ENCODE measurements around the gene AFF3. TPM values are rescaled to one million over a fixed set of nuclear protein-coding genes. Genes with fewer than 3 reads are reported as not detected.

The AFF3 gene
- total RNA-seq, 2 experiments from 2014 or later, result 5.6 TPM

DNA sequence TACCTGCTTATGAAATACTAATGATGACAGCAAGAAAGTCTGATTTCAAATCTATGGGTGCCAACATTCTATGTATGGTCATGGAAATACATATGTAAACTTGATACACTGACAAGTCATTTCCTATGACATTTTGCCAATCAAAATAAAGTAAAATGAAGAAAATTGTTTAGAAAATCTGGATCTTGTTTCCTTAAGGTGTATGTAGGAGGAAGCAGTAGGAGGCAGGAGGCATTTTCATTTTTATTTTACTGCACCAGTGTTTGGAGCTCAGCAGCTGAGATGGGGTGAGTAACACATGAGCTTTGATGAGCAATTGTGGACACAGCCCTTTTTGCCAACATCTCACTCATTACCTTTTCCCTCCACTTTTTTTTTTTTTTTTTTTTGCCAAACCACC lies 167.0 kb downstream of the AFF3 start:
- Mint-ChIP-seq H3K27me3 (no peaks in the 10 kb centered on the region), H3K4me3 (no peak overlapping the region), H3K27ac (no peak overlapping the region), H3K4me1 (peaks cover 15% of the 10 kb centered on the region), H3K9me3 (ENCODE audit: low read depth) (no peaks in the 10 kb centered on the region), H3K36me3 (ENCODE audit: low read depth) (peaks cover 1% of the 10 kb centered on the region)
- ChIA-PET CTCF (interaction anchor here (1.1 kb wide), 1 partner anchor 268 kb away, joined by 3 read pairs; no protein-coding TSS in a partner anchor), POLR2A (interaction anchor here (0.5 kb wide), 1 partner anchor 1001 kb away, joined by 4 read pairs; no protein-coding TSS in a partner anchor)
- ATAC-seq (peak; percentile 77), DNase-seq (peak; percentile 8)
- intact Hi-C loops (cut with DNase I, micrococcal nuclease), result loop anchor here in 1 of 2 experiments (2.0 kb wide), 1 partner anchor 85 kb away; no protein-coding TSS in a partner anchor

DNA sequence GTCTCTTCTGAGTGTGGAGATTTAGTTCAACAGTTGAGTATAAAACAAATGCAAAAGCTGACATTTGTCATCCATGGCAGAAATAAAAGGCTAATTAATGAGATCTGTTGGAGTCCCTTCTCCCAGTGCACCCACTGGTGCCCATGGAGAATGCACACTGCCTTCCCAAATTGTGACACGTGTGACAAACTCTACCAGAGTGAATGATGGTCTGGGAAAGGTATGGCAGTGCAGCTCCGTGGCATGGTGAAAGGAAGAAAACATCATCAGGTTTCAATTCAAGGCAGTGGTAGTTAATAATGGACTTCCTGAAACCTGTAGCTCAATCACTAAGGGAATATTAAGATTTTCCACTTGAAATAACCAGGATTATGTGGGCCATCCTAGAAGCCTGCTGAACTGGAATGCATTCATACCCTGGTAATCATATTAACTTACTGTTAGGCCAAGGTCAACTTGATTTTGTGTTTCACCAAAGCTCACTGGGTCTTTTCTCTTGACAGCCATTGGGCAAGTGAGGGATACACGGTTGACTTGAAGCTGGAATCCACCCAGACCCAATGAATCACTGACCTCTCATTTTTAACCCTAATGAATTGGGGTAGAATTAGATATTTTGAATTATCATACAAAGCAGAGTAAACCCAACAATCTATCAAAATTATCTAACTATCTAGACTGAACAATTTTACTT lies 167.6 kb downstream of the AFF3 start:
- POLR2A ChIA-PET, result interaction anchor here (0.5 kb wide), 1 partner anchor 1000 kb away, joined by 4 read pairs; no protein-coding TSS in a partner anchor
- no peak overlapping the region for H3K27ac Mint-ChIP-seq
- intact Hi-C loops (cut with DNase I, micrococcal nuclease), result loop anchor here in 1 of 2 experiments (2.0 kb wide), 1 partner anchor 86 kb away; no protein-coding TSS in a partner anchor
- CTCF ChIA-PET, result interaction anchor here (1.1 kb wide), 1 partner anchor 269 kb away, joined by 3 read pairs; no protein-coding TSS in a partner anchor
- no peaks in the 10 kb centered on the region for H3K9me3 Mint-ChIP-seq (ENCODE audit: low read depth)
- DNase-seq (no peak), ATAC-seq (no peak)
- H3K27me3 Mint-ChIP-seq, result no peaks in the 10 kb centered on the region
- peaks cover 1% of the 10 kb centered on the region for H3K36me3 Mint-ChIP-seq (ENCODE audit: low read depth)
- H3K4me3 Mint-ChIP-seq, result no peak overlapping the region
- H3K4me1 Mint-ChIP-seq, result peaks cover 19% of the 10 kb centered on the region

- intact Hi-C loops (cut with DNase I, micrococcal nuclease), result loop anchor here in 1 of 2 experiments (2.0 kb wide), 1 partner anchor 87 kb away; no protein-coding TSS in a partner anchor
- no peak overlapping the region for H3K4me3 Mint-ChIP-seq
- H3K9me3 Mint-ChIP-seq (ENCODE audit: low read depth), result no peaks in the 10 kb centered on the region
- ATAC-seq (peak; percentile 77), DNase-seq (peak; percentile 20)
- H3K36me3 Mint-ChIP-seq (ENCODE audit: low read depth), result peaks cover 1% of the 10 kb centered on the region
- ChIA-PET POLR2A (no interaction called here), CTCF (interaction anchor here (1.1 to 1.6 kb wide), 2 partner anchors 269 to 289 kb away, joined by 3 to 7 read pairs; no protein-coding TSS in a partner anchor)
- H3K4me1 Mint-ChIP-seq, result peaks cover 19% of the 10 kb centered on the region
- H3K27ac Mint-ChIP-seq, result no peak overlapping the region
- H3K27me3 Mint-ChIP-seq, result no peaks in the 10 kb centered on the region
Measured at GRCh38 chr2:99974275-99974674, 168.1 kb downstream of the AFF3 start.

DNA sequence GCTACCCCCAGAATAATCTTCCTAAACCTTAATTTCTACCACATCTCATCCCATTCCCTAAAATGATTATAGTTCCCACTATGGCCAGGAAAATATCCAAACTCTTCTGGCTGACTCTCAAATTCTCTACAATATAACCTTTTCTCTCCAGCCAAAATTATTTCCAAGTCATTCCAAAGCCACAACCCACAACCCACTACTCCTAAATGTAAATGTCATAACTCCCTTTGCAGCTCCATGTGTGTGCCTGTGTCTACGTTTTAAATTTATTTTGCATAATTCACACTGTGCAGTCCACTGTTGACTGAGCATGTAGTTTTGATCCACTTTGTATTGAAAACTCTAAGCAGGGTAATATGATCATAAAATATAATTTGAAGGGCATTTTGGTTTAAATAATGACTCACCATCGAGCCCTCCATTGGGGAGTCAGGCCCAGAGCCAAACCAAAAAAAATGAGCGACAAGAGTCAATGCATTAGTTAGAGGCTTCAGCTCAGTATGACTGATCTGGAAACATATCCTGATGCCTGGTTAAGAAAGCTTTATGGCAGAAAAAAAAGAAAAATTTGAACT lies 171.0 kb downstream of the AFF3 start:
- ChIA-PET POLR2A (no interaction called here), CTCF (interaction anchor here (2.0 kb wide), 1 partner anchor 16 kb away, joined by 5 read pairs; no protein-coding TSS in a partner anchor)
- Mint-ChIP-seq H3K27ac (no peak overlapping the region), H3K4me1 (peaks cover 19% of the 10 kb centered on the region), H3K27me3 (no peaks in the 10 kb centered on the region), H3K36me3 (ENCODE audit: low read depth) (peaks cover 1% of the 10 kb centered on the region), H3K9me3 (ENCODE audit: low read depth) (no peaks in the 10 kb centered on the region), H3K4me3 (no peak overlapping the region)
- intact Hi-C loops (cut with DNase I, micrococcal nuclease), result no loop called here
- ATAC-seq (no peak), DNase-seq (no peak)

DNA sequence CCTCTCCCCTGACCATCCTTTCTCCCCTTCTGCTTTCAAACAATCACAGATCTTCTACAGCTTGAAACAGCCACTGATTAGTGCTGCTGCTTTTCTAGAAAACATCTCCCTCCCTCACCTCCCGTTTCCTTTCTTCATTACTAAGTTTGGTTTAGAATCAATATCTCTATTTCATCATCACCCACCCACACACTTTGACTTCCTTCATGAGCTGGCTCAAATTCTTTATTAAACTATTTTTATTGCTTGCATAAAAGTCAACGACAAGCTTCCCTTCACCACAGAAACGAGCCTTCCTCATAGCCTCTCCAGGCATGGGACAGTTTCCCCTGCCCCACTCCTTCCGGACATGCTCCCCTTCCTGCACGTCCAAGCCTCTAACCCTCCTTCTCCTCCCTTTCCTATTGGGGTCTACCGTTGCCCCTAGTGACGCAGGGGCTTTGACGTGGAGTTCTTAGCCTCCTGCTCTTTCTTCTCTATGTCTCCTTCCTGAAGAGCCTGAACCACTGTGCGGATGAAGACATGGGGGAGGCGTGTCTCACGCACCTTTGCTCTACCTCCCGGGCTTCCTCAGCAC lies 172.0 kb downstream of the AFF3 start:
- H3K27me3 Mint-ChIP-seq, result no peaks in the 10 kb centered on the region
- H3K4me1 Mint-ChIP-seq, result peaks cover 14% of the 10 kb centered on the region
- no peaks in the 10 kb centered on the region for H3K9me3 Mint-ChIP-seq (ENCODE audit: low read depth)
- POLR2A ChIA-PET, result no interaction called here
- intact Hi-C loops (cut with DNase I, micrococcal nuclease), result no loop called here
- DNase-seq (no peak), ATAC-seq (no peak)
- CTCF ChIA-PET, result interaction anchor here (0.7 kb wide), 2 partner anchors 10 to 172 kb away, joined by 3 to 4 read pairs; no protein-coding TSS in a partner anchor
- H3K36me3 Mint-ChIP-seq (ENCODE audit: low read depth), result peaks cover 1% of the 10 kb centered on the region
- no peak overlapping the region for H3K4me3 Mint-ChIP-seq
- no peak overlapping the region for H3K27ac Mint-ChIP-seq

DNA sequence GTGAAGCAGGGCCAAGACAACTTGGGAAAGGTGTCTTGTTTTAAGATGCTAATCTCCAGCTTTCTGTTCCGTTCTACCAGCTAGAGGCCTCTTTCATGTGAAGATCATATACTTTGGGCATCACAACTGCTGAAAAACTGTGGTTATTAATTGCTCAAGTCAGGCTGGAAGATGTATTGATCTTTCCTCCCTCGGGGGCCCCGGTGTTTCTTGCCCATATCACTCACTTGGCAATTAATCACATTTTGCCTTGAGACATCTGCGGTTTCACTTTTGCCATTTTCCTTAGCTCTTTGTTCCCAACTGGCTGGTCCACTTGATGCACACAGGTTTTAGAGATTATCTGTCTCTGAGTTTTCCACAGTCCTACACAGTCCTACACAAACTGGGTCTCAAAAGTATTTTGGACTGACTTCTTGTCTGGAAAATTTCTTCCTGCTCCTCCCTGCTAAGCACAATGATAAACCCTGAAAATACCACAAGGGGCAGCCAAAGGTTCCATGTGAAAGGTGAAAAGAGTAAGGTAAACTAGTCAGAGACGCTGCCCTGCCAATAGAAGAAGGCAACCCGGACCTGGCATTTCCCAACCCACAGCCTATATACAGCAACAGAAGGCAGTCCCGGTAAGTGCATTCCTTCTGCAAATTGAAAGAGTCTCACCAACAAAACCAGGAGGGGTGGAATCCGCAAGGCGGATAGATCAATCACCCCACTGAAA lies 181.0 kb downstream of the AFF3 start:
- no peaks in the 10 kb centered on the region for H3K4me1 Mint-ChIP-seq
- DNase-seq, result no peak
- ATAC-seq, result no peak
- ChIA-PET POLR2A (no interaction called here), CTCF (no interaction called here)
- H3K9me3 Mint-ChIP-seq (ENCODE audit: low read depth), result no peaks in the 10 kb centered on the region
- H3K27ac Mint-ChIP-seq, result no peak overlapping the region
- H3K27me3 Mint-ChIP-seq, result no peaks in the 10 kb centered on the region
- intact Hi-C loops (cut with DNase I, micrococcal nuclease), result no loop called here
- H3K36me3 Mint-ChIP-seq (ENCODE audit: low read depth), result peaks cover 2% of the 10 kb centered on the region
- H3K4me3 Mint-ChIP-seq, result no peak overlapping the region

- H3K4me3 Mint-ChIP-seq, result no peak overlapping the region
- H3K4me1 Mint-ChIP-seq, result no peaks in the 10 kb centered on the region
- H3K27me3 Mint-ChIP-seq, result no peaks in the 10 kb centered on the region
- ChIA-PET POLR2A (no interaction called here), CTCF (interaction anchor here (0.6 kb wide), 1 partner anchor 20 kb away, joined by 3 read pairs; no protein-coding TSS in a partner anchor)
- no peaks in the 10 kb centered on the region for H3K9me3 Mint-ChIP-seq (ENCODE audit: low read depth)
- no peak overlapping the region for H3K27ac Mint-ChIP-seq
- intact Hi-C loops (cut with DNase I, micrococcal nuclease), result no loop called here
- DNase-seq, result no peak
- ATAC-seq, result no peak
- peaks cover 2% of the 10 kb centered on the region for H3K36me3 Mint-ChIP-seq (ENCODE audit: low read depth)
Measured at GRCh38 chr2:99960790-99961189, 181.6 kb downstream of the AFF3 start.

- intact Hi-C loops (cut with DNase I, micrococcal nuclease), result no loop called here
- no peak overlapping the region for H3K27ac Mint-ChIP-seq
- no peaks in the 10 kb centered on the region for H3K27me3 Mint-ChIP-seq
- no peaks in the 10 kb centered on the region for H3K9me3 Mint-ChIP-seq (ENCODE audit: low read depth)
- no peak overlapping the region for H3K4me3 Mint-ChIP-seq
- ATAC-seq (no peak), DNase-seq (no peak)
- ChIA-PET CTCF (interaction anchor here (0.6 kb wide), 1 partner anchor 20 kb away, joined by 3 read pairs; no protein-coding TSS in a partner anchor), POLR2A (no interaction called here)
- no peaks in the 10 kb centered on the region for H3K4me1 Mint-ChIP-seq
- H3K36me3 Mint-ChIP-seq (ENCODE audit: low read depth), result peaks cover 2% of the 10 kb centered on the region
Measured at GRCh38 chr2:99960291-99960690, 182.1 kb downstream of the AFF3 start.

DNA sequence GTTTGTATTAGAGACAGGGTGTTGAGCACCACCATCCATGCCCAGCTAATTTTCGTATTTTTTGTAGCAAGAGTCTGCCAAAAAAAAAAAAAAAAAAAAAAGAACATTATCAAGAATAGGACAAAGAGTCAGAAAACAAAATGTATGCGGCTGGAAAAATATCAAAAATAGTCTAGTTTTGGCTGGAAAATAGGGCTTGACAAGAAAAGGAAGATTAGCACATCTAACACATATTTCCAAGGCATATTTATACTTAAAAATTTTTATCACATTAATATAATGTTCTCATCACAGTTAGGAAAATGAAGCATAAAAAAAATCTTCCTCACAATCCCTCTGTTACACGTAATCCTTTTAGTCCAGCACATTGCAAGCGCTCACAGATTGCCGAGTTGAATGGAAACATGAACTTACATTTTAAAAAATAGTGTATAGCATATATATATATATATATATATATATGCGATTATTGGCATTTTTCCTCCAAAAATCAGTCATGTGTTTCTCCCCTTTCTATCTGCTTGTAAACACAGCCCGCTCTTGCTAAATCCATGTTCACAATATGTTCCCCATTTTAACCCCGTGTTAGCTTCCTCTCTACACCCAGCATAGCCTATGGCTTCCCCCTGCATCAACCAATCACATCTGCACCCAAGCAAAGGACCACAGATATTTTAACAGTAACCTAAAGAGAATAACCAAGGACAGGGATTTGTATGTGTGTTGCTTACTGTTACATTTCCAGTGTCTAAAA lies 183.0 kb downstream of the AFF3 start:
- H3K4me1 Mint-ChIP-seq, result no peaks in the 10 kb centered on the region
- no peak for DNase-seq
- H3K27me3 Mint-ChIP-seq, result no peaks in the 10 kb centered on the region
- no peak overlapping the region for H3K27ac Mint-ChIP-seq
- no peak overlapping the region for H3K4me3 Mint-ChIP-seq
- POLR2A ChIA-PET, result no interaction called here
- CTCF ChIA-PET, result no interaction called here
- no peak for ATAC-seq
- H3K36me3 Mint-ChIP-seq (ENCODE audit: low read depth), result peaks cover 2% of the 10 kb centered on the region
- intact Hi-C loops (cut with DNase I, micrococcal nuclease), result no loop called here
- H3K9me3 Mint-ChIP-seq (ENCODE audit: low read depth), result no peaks in the 10 kb centered on the region

- Mint-ChIP-seq H3K27ac (no peak overlapping the region), H3K27me3 (no peaks in the 10 kb centered on the region), H3K36me3 (ENCODE audit: low read depth) (peaks cover 2% of the 10 kb centered on the region), H3K4me3 (no peak overlapping the region), H3K9me3 (ENCODE audit: low read depth) (no peaks in the 10 kb centered on the region), H3K4me1 (no peaks in the 10 kb centered on the region)
- no peak for ATAC-seq
- DNase-seq, result no peak
- intact Hi-C loops (cut with DNase I, micrococcal nuclease), result no loop called here
- CTCF ChIA-PET, result no interaction called here
- POLR2A ChIA-PET, result no interaction called here
Measured at GRCh38 chr2:99957332-99958133, 184.9 kb downstream of the AFF3 start.

All from activated CD4-positive, alpha-beta T cell treated with anti-CD3 and anti-CD28 coated beads for 36 hours (primary cell).